ENCODE measurements around the gene NUP93. TPM values are rescaled to one million over a fixed set of nuclear protein-coding genes. Genes with fewer than 3 reads are reported as not detected.

NUP93 gene
- total and polyA plus RNA-seq, 2 experiments from 2014 or later, result 23.5 to 35.7 TPM

DNA sequence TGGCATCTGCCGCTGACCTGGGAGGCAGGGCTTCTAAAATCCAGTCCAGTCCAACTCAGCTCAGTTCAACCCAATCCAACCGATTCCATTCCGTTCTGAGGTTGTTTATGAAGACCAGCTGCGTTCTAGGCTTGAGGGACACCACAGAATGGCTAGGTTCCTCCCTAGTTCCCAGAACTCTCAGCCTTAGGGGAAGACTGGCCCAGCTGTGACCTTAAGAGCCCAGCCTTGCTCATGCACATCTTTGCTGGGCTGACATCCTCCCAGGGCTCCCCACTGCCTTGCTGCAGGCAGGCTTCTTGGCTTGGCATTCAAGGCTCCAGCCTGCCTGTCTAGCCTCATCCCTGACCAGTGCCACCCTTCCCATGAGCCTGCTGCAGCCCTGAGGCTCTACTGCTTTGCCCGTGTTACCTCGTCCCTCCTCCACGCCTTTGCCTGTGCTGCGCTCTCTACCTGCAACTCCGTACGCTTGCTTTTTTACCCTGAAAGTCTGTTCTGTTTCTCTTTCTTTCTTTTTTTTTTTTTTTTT, 143.0 kb downstream of the NUP93 start:
- Histone ChIP-seq H3K27ac (no peak overlapping the region), H3K9me2 (replicated peaks; ENCODE audit: insufficient read depth) (no peaks in the 10 kb centered on the region), H3K4me3 (no peak overlapping the region), H4K20me1 (ENCODE audit: insufficient read depth, poor library complexity, severe bottlenecking) (no peaks in the 10 kb centered on the region), H3K36me3 (replicated peaks; ENCODE audit: insufficient read depth, low read depth) (no peaks in the 10 kb centered on the region), H3K4me1 (ENCODE audit: insufficient read depth) (no peaks in the 10 kb centered on the region), H3K27me3 (no peaks in the 10 kb centered on the region), H3K4me2 (no peak overlapping the region), H3K9me3 (ENCODE audit: low read depth) (no peaks in the 10 kb centered on the region), H2AFZ (no peak overlapping the region), H3K79me2 (no peaks in the 10 kb centered on the region)
- no peak for DNase-seq (ENCODE audit: low spot score)
- 92% methylated on average over 10 of the region's 10 CpGs for WGBS (ENCODE audit: low lambda C conversion rate, missing lambda C conversion rate)
- TF ChIP-seq EZH2 (IDR thresholded peaks at IDR 0.05; ENCODE audit: borderline replicate concordance) (no peak), EZH2phosphoT487 (IDR thresholded peaks at IDR 0.05; ENCODE audit: low read depth, severe bottlenecking, unreplicated experiment) (no peak)
- TF ChIP-seq, protein P1, sequence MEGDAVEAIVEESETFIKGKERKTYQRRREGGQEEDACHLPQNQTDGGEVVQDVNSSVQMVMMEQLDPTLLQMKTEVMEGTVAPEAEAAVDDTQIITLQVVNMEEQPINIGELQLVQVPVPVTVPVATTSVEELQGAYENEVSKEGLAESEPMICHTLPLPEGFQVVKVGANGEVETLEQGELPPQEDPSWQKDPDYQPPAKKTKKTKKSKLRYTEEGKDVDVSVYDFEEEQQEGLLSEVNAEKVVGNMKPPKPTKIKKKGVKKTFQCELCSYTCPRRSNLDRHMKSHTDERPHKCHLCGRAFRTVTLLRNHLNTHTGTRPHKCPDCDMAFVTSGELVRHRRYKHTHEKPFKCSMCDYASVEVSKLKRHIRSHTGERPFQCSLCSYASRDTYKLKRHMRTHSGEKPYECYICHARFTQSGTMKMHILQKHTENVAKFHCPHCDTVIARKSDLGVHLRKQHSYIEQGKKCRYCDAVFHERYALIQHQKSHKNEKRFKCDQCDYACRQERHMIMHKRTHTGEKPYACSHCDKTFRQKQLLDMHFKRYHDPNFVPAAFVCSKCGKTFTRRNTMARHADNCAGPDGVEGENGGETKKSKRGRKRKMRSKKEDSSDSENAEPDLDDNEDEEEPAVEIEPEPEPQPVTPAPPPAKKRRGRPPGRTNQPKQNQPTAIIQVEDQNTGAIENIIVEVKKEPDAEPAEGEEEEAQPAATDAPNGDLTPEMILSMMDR (IDR thresholded peaks at IDR 0.05; ENCODE audit: poor library complexity), result no peak

DNA sequence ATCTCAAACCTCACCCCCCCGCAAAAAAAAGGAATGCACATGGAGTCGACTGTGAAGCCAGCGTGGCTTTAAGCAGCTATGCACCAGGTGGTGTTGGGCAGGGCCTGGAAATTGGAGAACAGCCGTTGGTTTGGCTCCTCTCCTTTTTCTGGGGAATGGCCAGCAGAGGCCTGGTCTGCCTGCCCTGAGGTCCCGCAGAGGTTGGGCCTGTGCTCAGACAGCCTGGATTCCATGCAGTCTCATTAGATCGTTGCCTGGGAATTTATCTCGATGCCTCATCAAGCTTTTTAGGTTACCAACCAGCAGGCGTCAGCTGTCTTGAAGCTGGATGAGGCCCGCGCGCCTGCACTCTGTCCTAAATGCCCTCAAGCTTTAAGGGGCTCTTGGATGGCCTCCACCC, 144.9 kb downstream of the NUP93 start:
- no peaks in the 10 kb centered on the region for H3K9me3 ChIP-seq (ENCODE audit: low read depth)
- no peak overlapping the region for H3K4me3 ChIP-seq
- no peaks in the 10 kb centered on the region for H3K36me3 ChIP-seq (replicated peaks; ENCODE audit: insufficient read depth, low read depth)
- H3K79me2 ChIP-seq, result no peaks in the 10 kb centered on the region
- H4K20me1 ChIP-seq (ENCODE audit: insufficient read depth, poor library complexity, severe bottlenecking), result no peaks in the 10 kb centered on the region
- no peak for TF ChIP-seq EZH2 (IDR thresholded peaks at IDR 0.05; ENCODE audit: borderline replicate concordance)
- H3K27me3 ChIP-seq, result no peaks in the 10 kb centered on the region
- H3K4me2 ChIP-seq, result no peak overlapping the region
- no peak overlapping the region for H2AFZ ChIP-seq
- no peaks in the 10 kb centered on the region for H3K9me2 ChIP-seq (replicated peaks; ENCODE audit: insufficient read depth)
- H3K27ac ChIP-seq, result no peak overlapping the region
- no peaks in the 10 kb centered on the region for H3K4me1 ChIP-seq (ENCODE audit: insufficient read depth)
- WGBS (ENCODE audit: low lambda C conversion rate, missing lambda C conversion rate), result 51% methylated on average over 11 of the region's 11 CpGs
- DNase-seq (ENCODE audit: low spot score), result no peak

DNA sequence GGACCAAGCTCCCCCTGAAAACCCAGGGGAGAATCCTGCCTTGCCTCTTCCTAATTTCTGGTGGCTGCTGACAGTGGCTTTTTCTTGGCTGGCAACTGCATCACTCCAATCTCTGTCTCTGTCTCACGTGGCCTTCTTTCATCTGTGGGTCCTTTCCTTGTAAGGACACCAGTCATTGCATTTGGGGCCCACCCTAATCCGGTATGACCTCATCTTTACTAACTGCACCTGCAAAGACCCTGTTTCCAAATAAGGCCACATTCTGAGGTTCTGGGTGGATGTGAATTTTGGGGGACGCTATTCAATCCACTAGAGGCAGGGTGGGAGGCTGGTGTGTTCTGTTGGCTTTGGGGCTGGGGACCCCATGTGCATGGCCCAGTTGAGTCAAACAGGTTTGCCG, 146.1 kb downstream of the NUP93 start:
- TF ChIP-seq EZH2phosphoT487 (IDR thresholded peaks at IDR 0.05; ENCODE audit: low read depth, severe bottlenecking, unreplicated experiment) (no peak), EZH2 (IDR thresholded peaks at IDR 0.05; ENCODE audit: borderline replicate concordance) (no peak)
- TF ChIP-seq, protein P1 (IDR thresholded peaks at IDR 0.05; ENCODE audit: poor library complexity), result no peak
- no peak for DNase-seq (ENCODE audit: low spot score)
- H3K36me3 ChIP-seq (replicated peaks; ENCODE audit: insufficient read depth, low read depth), result no peaks in the 10 kb centered on the region
- H3K9me2 ChIP-seq (replicated peaks; ENCODE audit: insufficient read depth), result no peaks in the 10 kb centered on the region
- H3K27ac ChIP-seq, result no peak overlapping the region
- no peaks in the 10 kb centered on the region for H3K27me3 ChIP-seq
- 89% methylated on average over 4 of the region's 4 CpGs for WGBS (ENCODE audit: low lambda C conversion rate, missing lambda C conversion rate)
- H3K79me2 ChIP-seq, result no peaks in the 10 kb centered on the region
- H2AFZ ChIP-seq, result no peak overlapping the region
- no peaks in the 10 kb centered on the region for H3K4me1 ChIP-seq (ENCODE audit: insufficient read depth)
- no peaks in the 10 kb centered on the region for H3K9me3 ChIP-seq (ENCODE audit: low read depth)
- no peaks in the 10 kb centered on the region for H4K20me1 ChIP-seq (ENCODE audit: insufficient read depth, poor library complexity, severe bottlenecking)
- H3K4me2 ChIP-seq, result no peak overlapping the region
- H3K4me3 ChIP-seq, result no peak overlapping the region

DNA sequence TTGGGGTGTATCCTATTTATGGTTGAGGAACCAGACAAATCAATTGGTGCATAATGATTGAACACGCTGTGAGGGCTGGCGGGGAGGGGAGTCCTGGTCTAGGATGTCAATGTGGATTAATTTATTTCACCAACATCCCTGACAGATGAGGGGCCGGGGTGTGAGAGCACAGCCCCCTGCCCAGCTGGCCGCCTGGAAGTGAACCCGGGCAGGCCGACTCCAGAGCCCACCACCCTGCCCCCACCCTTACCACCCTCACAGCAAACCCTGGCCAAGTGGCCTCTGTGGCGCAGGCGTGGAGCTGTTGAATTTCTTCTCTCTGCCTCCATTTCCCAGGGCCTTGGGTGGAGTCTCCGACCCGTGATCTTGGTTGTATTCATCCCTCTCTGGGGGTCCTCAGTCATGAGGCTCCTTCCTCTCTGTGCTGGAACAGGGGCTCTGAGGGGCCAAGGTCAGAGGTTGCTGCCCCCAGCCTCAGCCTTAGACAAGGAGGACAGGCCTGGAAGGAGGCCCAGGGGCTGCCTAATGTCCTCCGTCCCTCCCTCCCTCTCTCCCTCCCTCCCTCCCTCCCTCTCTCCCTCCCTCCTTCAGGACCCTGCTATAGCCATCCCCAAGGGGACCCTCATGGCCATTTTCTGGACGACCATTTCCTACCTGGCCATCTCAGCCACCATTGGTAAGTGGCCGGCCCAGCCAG, 147.7 kb downstream of the NUP93 start:
- Histone ChIP-seq H3K4me3 (no peak overlapping the region), H3K27me3 (no peaks in the 10 kb centered on the region), H4K20me1 (ENCODE audit: insufficient read depth, poor library complexity, severe bottlenecking) (no peaks in the 10 kb centered on the region), H3K36me3 (replicated peaks; ENCODE audit: insufficient read depth, low read depth) (no peaks in the 10 kb centered on the region), H3K9me3 (ENCODE audit: low read depth) (no peaks in the 10 kb centered on the region), H3K4me1 (ENCODE audit: insufficient read depth) (no peaks in the 10 kb centered on the region), H3K79me2 (no peaks in the 10 kb centered on the region), H3K9me2 (replicated peaks; ENCODE audit: insufficient read depth) (no peaks in the 10 kb centered on the region), H3K4me2 (no peak overlapping the region), H3K27ac (no peak overlapping the region), H2AFZ (no peak overlapping the region)
- TF ChIP-seq, protein P1 (IDR thresholded peaks at IDR 0.05; ENCODE audit: poor library complexity), result no peak
- TF ChIP-seq EZH2phosphoT487 (IDR thresholded peaks at IDR 0.05; ENCODE audit: low read depth, severe bottlenecking, unreplicated experiment), result no peak
- no peak for TF ChIP-seq EZH2 (IDR thresholded peaks at IDR 0.05; ENCODE audit: borderline replicate concordance)
- no peak for DNase-seq (ENCODE audit: low spot score)
- WGBS (ENCODE audit: low lambda C conversion rate, missing lambda C conversion rate), result 92% methylated on average over 12 of the region's 13 CpGs

All from hepatocyte (in vitro differentiated cells).